ENCODE results near the gene SUN5. TPM values are rescaled to one million over a fixed set of nuclear protein-coding genes. Genes with fewer than 3 reads are reported as not detected.

The SUN5 gene
- total and polyA plus RNA-seq, 4 donors, result not detected

GRCh38 chr20:32967961-32968457 lies 36.2 kb downstream of the SUN5 start:
- 86% methylated on average over 16 of the region's 16 CpGs for WGBS

More at GRCh38 chr20:32967961-32968457, 36.2 kb downstream of the SUN5 start:
- no peaks in the 10 kb centered on the region for H3K9me3 ChIP-seq (ENCODE audit: control insufficient read depth in 4 of 4, low read length in 3 of 4)
- H3K4me1 ChIP-seq (ENCODE audit: control insufficient read depth in 4 of 4, insufficient read depth in 4 of 4, low read length in 3 of 4), result no peaks in the 10 kb centered on the region
- peak; percentile 21 for DNase-seq (ENCODE audit: low spot score)
- no peak overlapping the region for H3K9ac ChIP-seq (ENCODE audit: low read depth in 1 of 2, low read length in 2 of 2)
- H3K27ac ChIP-seq (ENCODE audit: low read depth in 1 of 2, low read length in 2 of 2), result no peak overlapping the region
- H3K27me3 ChIP-seq (ENCODE audit: control insufficient read depth in 4 of 4, insufficient read depth in 4 of 4, low read length in 3 of 4), result no peaks in the 10 kb centered on the region
- H3K4me3 ChIP-seq (ENCODE audit: low read depth in 1 of 3, low read length in 3 of 3), result no peak overlapping the region
- no peak for TF ChIP-seq SP1 (IDR thresholded peaks at IDR 0.05)
- no peak for TF ChIP-seq GABPA (IDR thresholded peaks at IDR 0.05 in 1 of 2, conservative IDR thresholded peaks at IDR 0.05 in 1 of 2)
- no peak for TF ChIP-seq TAF1 (conservative IDR thresholded peaks at IDR 0.05)
- TF ChIP-seq, protein P1, sequence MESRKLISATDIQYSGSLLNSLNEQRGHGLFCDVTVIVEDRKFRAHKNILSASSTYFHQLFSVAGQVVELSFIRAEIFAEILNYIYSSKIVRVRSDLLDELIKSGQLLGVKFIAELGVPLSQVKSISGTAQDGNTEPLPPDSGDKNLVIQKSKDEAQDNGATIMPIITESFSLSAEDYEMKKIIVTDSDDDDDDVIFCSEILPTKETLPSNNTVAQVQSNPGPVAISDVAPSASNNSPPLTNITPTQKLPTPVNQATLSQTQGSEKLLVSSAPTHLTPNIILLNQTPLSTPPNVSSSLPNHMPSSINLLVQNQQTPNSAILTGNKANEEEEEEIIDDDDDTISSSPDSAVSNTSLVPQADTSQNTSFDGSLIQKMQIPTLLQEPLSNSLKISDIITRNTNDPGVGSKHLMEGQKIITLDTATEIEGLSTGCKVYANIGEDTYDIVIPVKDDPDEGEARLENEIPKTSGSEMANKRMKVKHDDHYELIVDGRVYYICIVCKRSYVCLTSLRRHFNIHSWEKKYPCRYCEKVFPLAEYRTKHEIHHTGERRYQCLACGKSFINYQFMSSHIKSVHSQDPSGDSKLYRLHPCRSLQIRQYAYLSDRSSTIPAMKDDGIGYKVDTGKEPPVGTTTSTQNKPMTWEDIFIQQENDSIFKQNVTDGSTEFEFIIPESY (IDR thresholded peaks at IDR 0.05), result no peak
- TF ChIP-seq EGR1 (IDR thresholded peaks at IDR 0.05; ENCODE audit: low read depth in 2 of 2), result no peak
- no peak for TF ChIP-seq HNF4G (IDR thresholded peaks at IDR 0.05)
- TF ChIP-seq HNF4A (conservative IDR thresholded peaks at IDR 0.05), result no peak
- TF ChIP-seq RAD21 (IDR thresholded peaks at IDR 0.05), result no peak
- TF ChIP-seq RXRA (IDR thresholded peaks at IDR 0.05), result no peak
- TF ChIP-seq MAX (IDR thresholded peaks at IDR 0.05), result no peak
- TF ChIP-seq, protein P2, sequence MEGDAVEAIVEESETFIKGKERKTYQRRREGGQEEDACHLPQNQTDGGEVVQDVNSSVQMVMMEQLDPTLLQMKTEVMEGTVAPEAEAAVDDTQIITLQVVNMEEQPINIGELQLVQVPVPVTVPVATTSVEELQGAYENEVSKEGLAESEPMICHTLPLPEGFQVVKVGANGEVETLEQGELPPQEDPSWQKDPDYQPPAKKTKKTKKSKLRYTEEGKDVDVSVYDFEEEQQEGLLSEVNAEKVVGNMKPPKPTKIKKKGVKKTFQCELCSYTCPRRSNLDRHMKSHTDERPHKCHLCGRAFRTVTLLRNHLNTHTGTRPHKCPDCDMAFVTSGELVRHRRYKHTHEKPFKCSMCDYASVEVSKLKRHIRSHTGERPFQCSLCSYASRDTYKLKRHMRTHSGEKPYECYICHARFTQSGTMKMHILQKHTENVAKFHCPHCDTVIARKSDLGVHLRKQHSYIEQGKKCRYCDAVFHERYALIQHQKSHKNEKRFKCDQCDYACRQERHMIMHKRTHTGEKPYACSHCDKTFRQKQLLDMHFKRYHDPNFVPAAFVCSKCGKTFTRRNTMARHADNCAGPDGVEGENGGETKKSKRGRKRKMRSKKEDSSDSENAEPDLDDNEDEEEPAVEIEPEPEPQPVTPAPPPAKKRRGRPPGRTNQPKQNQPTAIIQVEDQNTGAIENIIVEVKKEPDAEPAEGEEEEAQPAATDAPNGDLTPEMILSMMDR (IDR thresholded peaks at IDR 0.05; ENCODE audit: low read depth, low read length, missing input control), result no peak
- no peak for TF ChIP-seq REST (IDR thresholded peaks at IDR 0.05)
- no peak for TF ChIP-seq NR2F2 (IDR thresholded peaks at IDR 0.05)
- TF ChIP-seq, protein P3, sequence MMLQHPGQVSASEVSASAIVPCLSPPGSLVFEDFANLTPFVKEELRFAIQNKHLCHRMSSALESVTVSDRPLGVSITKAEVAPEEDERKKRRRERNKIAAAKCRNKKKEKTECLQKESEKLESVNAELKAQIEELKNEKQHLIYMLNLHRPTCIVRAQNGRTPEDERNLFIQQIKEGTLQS (IDR thresholded peaks at IDR 0.05), result no peak
- TF ChIP-seq JUND (IDR thresholded peaks at IDR 0.05), result no peak
- TF ChIP-seq YY1 (IDR thresholded peaks at IDR 0.05), result no peak
- TF ChIP-seq FOXA2 (IDR thresholded peaks at IDR 0.05), result no peak
- no peak for TF ChIP-seq FOXA1 (IDR thresholded peaks at IDR 0.05)
- H3K36me3 ChIP-seq (ENCODE audit: control insufficient read depth in 4 of 4, insufficient read depth in 3 of 4, low read depth in 1 of 4, low read length in 3 of 4), result no peaks in the 10 kb centered on the region
